K562 (cell line): ENCODE results near the gene PIM3. TPM values are rescaled to one million over a fixed set of nuclear protein-coding genes. Genes with fewer than 3 reads are reported as not detected.

Experiments used
- ATF1 ChIP-seq, 2 experiments: fragments of 450-650 bp in 1 of 2; IDR thresholded peaks; 2 replicates each; pipeline ENCODE4 v1.6.1; 2016; ENCODE audit warnings: missing compliant biosample characterization in 1 of 2, missing genetic modification characterization in 1 of 2
- BCOR ChIP-seq: fragments of 450-650 bp; IDR thresholded peaks from 2 replicates; pipeline ENCODE4 v1.6.1; 2016
- CBFB ChIP-seq: sonication (generic); formaldehyde crosslinking; IDR thresholded peaks from 2 replicates; pipeline ENCODE4 v1.4.0; 2020; ENCODE audit warnings: mild to moderate bottlenecking, missing genetic modification reagents
- EP300 ChIP-seq: IDR thresholded peaks from 2 replicates; pipeline ENCODE4 v1.6.1; 2012; ENCODE audit warnings: low read length, improper control_type of control experiment
- FOXP1 ChIP-seq: sonication (generic); formaldehyde crosslinking; IDR thresholded peaks from 2 replicates; pipeline ENCODE4 v1.8.0; 2022; ENCODE audit warnings: mild to moderate bottlenecking, missing genetic modification reagents
- GTF3C2 ChIP-seq: IDR thresholded peaks from 3 replicates; pipeline ENCODE4 v1.6.1; 2011; ENCODE audit warnings: borderline replicate concordance, mild to moderate bottlenecking, moderate library complexity; ENCODE audit not compliant: insufficient read length; ENCODE audit errors: extremely low read depth
- NONO ChIP-seq, 2 experiments: fragments of 200-400 bp in 1 of 2; fragments of 450-650 bp in 1 of 2; formaldehyde crosslinking in 1 of 2; IDR thresholded peaks; 2 replicates each; pipeline ENCODE4 v1.6.1; 2017; ENCODE audit warnings: low read depth in 2 of 2, mild to moderate bottlenecking in 2 of 2, moderate library complexity in 2 of 2, low read length in 1 of 2
- PURB ChIP-seq: sonication (generic); formaldehyde crosslinking; IDR thresholded peaks from 2 replicates; pipeline ENCODE4 v1.9.0; 2021; ENCODE audit warnings: low read depth, mild to moderate bottlenecking, missing genetic modification reagents
- RCOR1 ChIP-seq, 2 experiments: IDR thresholded peaks; 2 replicates each; pipeline ENCODE4 v1.6.1; 2012; ENCODE audit warnings: low read depth in 2 of 2, low read length in 2 of 2, borderline replicate concordance in 1 of 2, improper control_type of control experiment in 1 of 2
- SMARCB1 ChIP-seq: IDR thresholded peaks from 2 replicates; pipeline ENCODE4 v1.6.1; 2011; ENCODE audit warnings: improper control_type of control experiment, low read depth; ENCODE audit not compliant: insufficient read length
- SRSF9 ChIP-seq: fragments of 200-400 bp; formaldehyde crosslinking; IDR thresholded peaks from 2 replicates; pipeline ENCODE4 v1.6.1; 2017; ENCODE audit warnings: low read depth, low read length, borderline replicate concordance
- TEAD4 ChIP-seq, 2 experiments: sonication (generic) in 1 of 2; formaldehyde crosslinking in 1 of 2; IDR thresholded peaks; 2 replicates each; pipeline versions ENCODE4 v1.6.1 to v1.8.0; 2012 to 2022; ENCODE audit warnings: borderline replicate concordance in 1 of 2, inconsistent platforms in 1 of 2, low read length in 1 of 2, mild to moderate bottlenecking in 1 of 2, missing genetic modification reagents in 1 of 2
- TSC22D4 ChIP-seq: fragments of 450-650 bp; IDR thresholded peaks from 2 replicates; pipeline ENCODE4 v1.6.1; 2016; ENCODE audit warnings: missing genetic modification characterization, missing biosample characterization, control low read depth
- WHSC1 ChIP-seq: IDR thresholded peaks from one replicate; pipeline ENCODE4 v1.6.1; 2012; ENCODE audit warnings: low read length, control low read depth, inconsistent platforms
- ZBTB2 ChIP-seq: fragments of 450-650 bp; IDR thresholded peaks from 2 replicates; pipeline ENCODE4 v1.6.1; 2016; ENCODE audit warnings: antibody characterized with exemption
- ZBTB49 ChIP-seq: sonication (generic); formaldehyde crosslinking; IDR thresholded peaks from 2 replicates; pipeline ENCODE4 v1.8.0; 2022; ENCODE audit warnings: missing genetic modification reagents, mild to moderate bottlenecking, borderline replicate concordance
- polyA plus RNA-seq, 8 experiments: library from polyadenylated mRNA; depleted of rRNA in 4 of 8; stranded (reverse) in 5 of 8; unstranded in 3 of 8; fragments of >200 nt; fragmentation: Nextera tagmentation in 2 of 8; fragmentation: Illumina TruSeq in 1 of 8; extraction: Ambion mirVana in 2 of 8; extraction: Trizol in 1 of 8; gene quantifications; 2 replicates each; pipeline versions ENCODE4 v1.2.1 to v1.2.3, GENCODE V29; 2011 to 2014; ENCODE audit warnings: inconsistent platforms in 1 of 8, missing spikeins in 1 of 8
- total RNA-seq, 7 experiments: library from RNA; depleted of rRNA in 6 of 7; stranded (reverse); fragments of >200 nt in 6 of 7; fragmentation: Illumina TruSeq in 2 of 7; extraction: Trizol in 2 of 7; gene quantifications; 2 replicates each; pipeline versions ENCODE4 v1.2.1 to v1.2.3, GENCODE V29; 2011 to 2021; ENCODE audit warnings: low replicate concordance in 1 of 7
- TF ChIP-seq, protein P1 (sequence below): sonication (generic); formaldehyde crosslinking; IDR thresholded peaks from 2 replicates; pipeline ENCODE4 v1.8.0; 2023; ENCODE audit warnings: mild to moderate bottlenecking, missing genetic modification reagents

Gene PIM3
- total and polyA plus RNA-seq, 9 of the 15 experiments (the other 6 are each of a cell fraction or from before 2014, with no cell fraction given), result 0.24 to 40.5 (median 5.3) TPM

DNA sequence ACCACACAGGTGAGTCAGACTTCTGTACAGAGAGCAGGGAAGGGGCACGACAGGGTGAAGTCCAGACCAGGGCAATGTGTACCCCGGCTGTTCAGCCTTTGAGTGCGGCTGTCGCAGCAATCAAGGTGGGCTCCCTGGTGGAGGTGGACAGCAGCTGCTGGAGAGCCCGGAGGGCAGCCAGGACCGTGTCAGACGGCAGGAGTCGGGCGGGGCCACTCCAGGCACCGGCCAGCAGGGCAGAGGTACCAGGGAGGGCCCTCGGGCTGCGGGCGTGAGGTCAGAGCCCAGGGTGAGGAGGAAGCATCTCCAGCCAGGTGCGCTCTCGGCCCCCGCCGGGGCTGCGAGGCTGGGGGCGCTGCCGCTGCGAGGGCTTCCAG, 802 bp upstream of the PIM3 start (continued):
- TF ChIP-seq GTF3C2 (peak; percentile 56), NONO (IDR thresholded peaks at IDR 0.05; ENCODE audit: low read depth in 2 of 2, low read length in 1 of 2) (peak in 1 of 2 experiments; percentile 36; a peak in 1 of 4 replicates), FOXP1 (CRISPR knock-in tag) (0 out of 2 replicates have a peak, but pooled peaks have one; percentile 38), BCOR (peak; percentile 89), RCOR1 (IDR thresholded peaks at IDR 0.05; ENCODE audit: borderline replicate concordance in 1 of 2, low read depth in 2 of 2, low read length in 2 of 2) (0 out of 4 replicates have a peak, but pooled peaks of 1 of the 2 experiments have one; percentile 12), ZBTB2 (no peak), WHSC1 (no peak), TEAD4 (IDR thresholded peaks at IDR 0.05; ENCODE audit: low read length) (no peak), TEAD4 (CRISPR knock-in tag; IDR thresholded peaks at IDR 0.05; ENCODE audit: borderline replicate concordance) (no peak), TSC22D4 (tag) (no peak), CBFB (CRISPR knock-in tag) (0 out of 2 replicates have a peak, but pooled peaks have one; percentile 62), SRSF9 (no peak), PURB (CRISPR knock-in tag) (no peak), SMARCB1 (no peak), ZBTB49 (CRISPR knock-in tag) (no peak), ATF1 (CRISPR knock-in tag; IDR thresholded peaks at IDR 0.05) (no peak), ATF1 (tag; IDR thresholded peaks at IDR 0.05) (peak; percentile 64; the same call in 1 of the 2 replicates), EP300 (no peak)
- TF ChIP-seq, protein P1, sequence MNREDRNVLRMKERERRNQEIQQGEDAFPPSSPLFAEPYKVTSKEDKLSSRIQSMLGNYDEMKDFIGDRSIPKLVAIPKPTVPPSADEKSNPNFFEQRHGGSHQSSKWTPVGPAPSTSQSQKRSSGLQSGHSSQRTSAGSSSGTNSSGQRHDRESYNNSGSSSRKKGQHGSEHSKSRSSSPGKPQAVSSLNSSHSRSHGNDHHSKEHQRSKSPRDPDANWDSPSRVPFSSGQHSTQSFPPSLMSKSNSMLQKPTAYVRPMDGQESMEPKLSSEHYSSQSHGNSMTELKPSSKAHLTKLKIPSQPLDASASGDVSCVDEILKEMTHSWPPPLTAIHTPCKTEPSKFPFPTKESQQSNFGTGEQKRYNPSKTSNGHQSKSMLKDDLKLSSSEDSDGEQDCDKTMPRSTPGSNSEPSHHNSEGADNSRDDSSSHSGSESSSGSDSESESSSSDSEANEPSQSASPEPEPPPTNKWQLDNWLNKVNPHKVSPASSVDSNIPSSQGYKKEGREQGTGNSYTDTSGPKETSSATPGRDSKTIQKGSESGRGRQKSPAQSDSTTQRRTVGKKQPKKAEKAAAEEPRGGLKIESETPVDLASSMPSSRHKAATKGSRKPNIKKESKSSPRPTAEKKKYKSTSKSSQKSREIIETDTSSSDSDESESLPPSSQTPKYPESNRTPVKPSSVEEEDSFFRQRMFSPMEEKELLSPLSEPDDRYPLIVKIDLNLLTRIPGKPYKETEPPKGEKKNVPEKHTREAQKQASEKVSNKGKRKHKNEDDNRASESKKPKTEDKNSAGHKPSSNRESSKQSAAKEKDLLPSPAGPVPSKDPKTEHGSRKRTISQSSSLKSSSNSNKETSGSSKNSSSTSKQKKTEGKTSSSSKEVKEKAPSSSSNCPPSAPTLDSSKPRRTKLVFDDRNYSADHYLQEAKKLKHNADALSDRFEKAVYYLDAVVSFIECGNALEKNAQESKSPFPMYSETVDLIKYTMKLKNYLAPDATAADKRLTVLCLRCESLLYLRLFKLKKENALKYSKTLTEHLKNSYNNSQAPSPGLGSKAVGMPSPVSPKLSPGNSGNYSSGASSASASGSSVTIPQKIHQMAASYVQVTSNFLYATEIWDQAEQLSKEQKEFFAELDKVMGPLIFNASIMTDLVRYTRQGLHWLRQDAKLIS, result no peak
